ENCODE measurements around the gene MEIS2.

The MEIS2 gene

DNA sequence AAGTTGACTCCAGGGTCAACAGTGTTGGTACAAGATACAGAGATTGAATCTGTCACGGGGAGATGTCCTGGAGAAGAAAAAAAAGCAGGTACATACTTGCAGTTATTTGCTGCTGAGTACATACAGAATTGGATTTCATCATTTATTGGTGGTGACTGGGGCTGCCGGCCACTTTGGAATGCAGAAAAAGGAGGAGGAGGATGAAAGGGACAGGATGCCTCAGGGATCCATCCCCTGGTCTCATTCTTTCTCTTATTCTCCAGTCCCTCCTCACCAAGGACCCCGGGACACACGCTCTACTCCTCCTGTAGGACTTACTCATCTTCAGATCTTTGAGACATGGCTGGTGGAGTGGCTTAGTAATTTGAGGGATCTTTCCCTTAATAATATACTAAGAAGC, 30.0 kb upstream of the MEIS2 start:
- no peaks in the 10 kb centered on the region for H3K4me1 ChIP-seq (ENCODE audit: control insufficient read depth, insufficient read depth, low read length)
- TF ChIP-seq ZBTB26 (tag by site-specific recombination; optimal IDR thresholded peaks at IDR 0.05) (no peak), ZNF658 (tag by site-specific recombination; IDR thresholded peaks at IDR 0.05) (no peak), ZIC2 (tag by site-specific recombination; IDR thresholded peaks at IDR 0.05) (no peak), KLF17 (tag by site-specific recombination; IDR thresholded peaks at IDR 0.05) (no peak), ZFP37 (tag by site-specific recombination; IDR thresholded peaks at IDR 0.05) (no peak), GLI4 (tag by site-specific recombination; IDR thresholded peaks at IDR 0.05) (no peak), ZNF623 (tag by site-specific recombination; IDR thresholded peaks at IDR 0.05) (no peak), ZNF140 (tag by site-specific recombination; IDR thresholded peaks at IDR 0.05) (no peak), ZNF324 (tag by site-specific recombination; IDR thresholded peaks at IDR 0.05) (no peak), ZNF776 (tag by site-specific recombination; IDR thresholded peaks at IDR 0.05; ENCODE audit: borderline replicate concordance) (no peak), ZNF433 (tag by site-specific recombination; IDR thresholded peaks at IDR 0.05; ENCODE audit: low read depth) (no peak), ZNF24 (tag by site-specific recombination; IDR thresholded peaks at IDR 0.05) (no peak), SCRT2 (tag by site-specific recombination; IDR thresholded peaks at IDR 0.05) (no peak)
- TF ChIP-seq, protein P1, sequence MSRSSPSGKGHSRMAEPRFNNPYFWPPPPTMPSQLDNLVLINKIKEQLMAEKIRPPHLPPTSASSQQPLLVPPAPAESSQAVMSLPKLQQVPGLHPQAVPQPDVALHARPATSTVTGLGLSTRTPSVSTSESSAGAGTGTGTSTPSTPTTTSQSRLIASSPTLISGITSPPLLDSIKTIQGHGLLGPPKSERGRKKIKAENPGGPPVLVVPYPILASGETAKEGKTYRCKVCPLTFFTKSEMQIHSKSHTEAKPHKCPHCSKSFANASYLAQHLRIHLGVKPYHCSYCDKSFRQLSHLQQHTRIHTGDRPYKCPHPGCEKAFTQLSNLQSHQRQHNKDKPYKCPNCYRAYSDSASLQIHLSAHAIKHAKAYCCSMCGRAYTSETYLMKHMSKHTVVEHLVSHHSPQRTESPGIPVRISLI (tag by site-specific recombination; IDR thresholded peaks at IDR 0.05) = no peak
- H3K36me3 ChIP-seq (ENCODE audit: control insufficient read depth in 2 of 2, insufficient read depth in 1 of 2, low read length in 2 of 2) = no peaks in the 10 kb centered on the region
- no peaks in the 10 kb centered on the region for H3K9me3 ChIP-seq (ENCODE audit: control insufficient read depth, insufficient read depth, low read depth, low read length)
- H3K4me3 ChIP-seq (ENCODE audit: low read depth, low read length) = no peak overlapping the region
- ChIA-PET POLR2A (no interaction called here), CTCF (interaction anchor here (0.6 to 2.9 kb wide), 3 partner anchors 239 to 629 kb away, joined by 3 to 13 read pairs (median 3); no protein-coding TSS in a partner anchor)
- no peak overlapping the region for H3K27ac ChIP-seq (ENCODE audit: extremely low read depth, low read depth, low read length)

GRCh38 chr15:37125143-37125542, 24.8 kb upstream of the MEIS2 start:
- Histone ChIP-seq H3K27ac (ENCODE audit: extremely low read depth, low read depth, low read length) (no peak overlapping the region), H3K4me1 (ENCODE audit: control insufficient read depth, insufficient read depth, low read length) (peaks cover 2% of the 10 kb centered on the region; the same call in 1 of the 2 replicates), H3K36me3 (ENCODE audit: control insufficient read depth in 2 of 2, insufficient read depth in 1 of 2, low read length in 2 of 2) (no peaks in the 10 kb centered on the region), H3K9me3 (ENCODE audit: control insufficient read depth, insufficient read depth, low read depth, low read length) (no peaks in the 10 kb centered on the region), H3K4me3 (ENCODE audit: low read depth, low read length) (no peak overlapping the region)
- CTCF ChIA-PET = no interaction called here
- POLR2A ChIA-PET = no interaction called here
- TF ChIP-seq ZNF398 (tag by site-specific recombination; IDR thresholded peaks at IDR 0.05) = no peak
- TF ChIP-seq INSM2 (tag by site-specific recombination; IDR thresholded peaks at IDR 0.05) = no peak
- TF ChIP-seq, protein P2, sequence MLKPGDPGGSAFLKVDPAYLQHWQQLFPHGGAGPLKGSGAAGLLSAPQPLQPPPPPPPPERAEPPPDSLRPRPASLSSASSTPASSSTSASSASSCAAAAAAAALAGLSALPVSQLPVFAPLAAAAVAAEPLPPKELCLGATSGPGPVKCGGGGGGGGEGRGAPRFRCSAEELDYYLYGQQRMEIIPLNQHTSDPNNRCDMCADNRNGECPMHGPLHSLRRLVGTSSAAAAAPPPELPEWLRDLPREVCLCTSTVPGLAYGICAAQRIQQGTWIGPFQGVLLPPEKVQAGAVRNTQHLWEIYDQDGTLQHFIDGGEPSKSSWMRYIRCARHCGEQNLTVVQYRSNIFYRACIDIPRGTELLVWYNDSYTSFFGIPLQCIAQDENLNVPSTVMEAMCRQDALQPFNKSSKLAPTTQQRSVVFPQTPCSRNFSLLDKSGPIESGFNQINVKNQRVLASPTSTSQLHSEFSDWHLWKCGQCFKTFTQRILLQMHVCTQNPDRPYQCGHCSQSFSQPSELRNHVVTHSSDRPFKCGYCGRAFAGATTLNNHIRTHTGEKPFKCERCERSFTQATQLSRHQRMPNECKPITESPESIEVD (tag by site-specific recombination; IDR thresholded peaks at IDR 0.05) = peak; percentile 78
- TF ChIP-seq, protein P3, sequence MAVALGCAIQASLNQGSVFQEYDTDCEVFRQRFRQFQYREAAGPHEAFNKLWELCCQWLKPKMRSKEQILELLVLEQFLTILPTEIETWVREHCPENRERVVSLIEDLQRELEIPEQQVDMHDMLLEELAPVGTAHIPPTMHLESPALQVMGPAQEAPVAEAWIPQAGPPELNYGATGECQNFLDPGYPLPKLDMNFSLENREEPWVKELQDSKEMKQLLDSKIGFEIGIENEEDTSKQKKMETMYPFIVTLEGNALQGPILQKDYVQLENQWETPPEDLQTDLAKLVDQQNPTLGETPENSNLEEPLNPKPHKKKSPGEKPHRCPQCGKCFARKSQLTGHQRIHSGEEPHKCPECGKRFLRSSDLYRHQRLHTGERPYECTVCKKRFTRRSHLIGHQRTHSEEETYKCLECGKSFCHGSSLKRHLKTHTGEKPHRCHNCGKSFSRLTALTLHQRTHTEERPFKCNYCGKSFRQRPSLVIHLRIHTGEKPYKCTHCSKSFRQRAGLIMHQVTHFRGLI (tag by site-specific recombination; IDR thresholded peaks at IDR 0.05) = peak; percentile 92
- no peak for TF ChIP-seq ZNF596 (tag by site-specific recombination; IDR thresholded peaks at IDR 0.05)
- TF ChIP-seq, protein P4, sequence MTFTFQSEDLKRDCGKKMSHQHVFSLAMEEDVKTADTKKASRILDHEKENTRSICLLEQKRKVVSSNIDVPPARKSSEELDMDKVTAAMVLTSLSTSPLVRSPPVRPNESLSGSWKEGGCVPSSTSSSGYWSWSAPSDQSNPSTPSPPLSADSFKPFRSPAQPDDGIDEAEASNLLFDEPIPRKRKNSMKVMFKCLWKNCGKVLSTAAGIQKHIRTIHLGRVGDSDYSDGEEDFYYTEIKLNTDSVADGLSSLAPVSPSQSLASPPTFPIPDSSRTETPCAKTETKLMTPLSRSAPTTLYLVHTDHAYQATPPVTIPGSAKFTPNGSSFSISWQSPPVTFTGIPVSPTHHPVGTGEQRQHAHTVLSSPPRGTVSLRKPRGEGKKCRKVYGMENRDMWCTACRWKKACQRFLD (tag by site-specific recombination; IDR thresholded peaks at IDR 0.05) = no peak
- no peak for TF ChIP-seq ZNF324 (tag by site-specific recombination; IDR thresholded peaks at IDR 0.05)
- no peak for TF ChIP-seq ZNF16 (tag by site-specific recombination; IDR thresholded peaks at IDR 0.05; ENCODE audit: low read depth)
- TF ChIP-seq ZBTB26 (tag by site-specific recombination; optimal IDR thresholded peaks at IDR 0.05) = no peak

Measured in HEK293 (cell line).